Adrenal gland (tissue), 5 donors: ENCODE data around the gene PDE4C.

Source experiments
- CTCF ChIP-seq, 6 experiments: fragments of 450-650 bp in 4 of 6; fragments of 200-600 bp in 2 of 6; sonication (generic) in 1 of 6; IDR thresholded peaks; 1 replicate in 5 of 6; 2 replicates in 1 of 6; pipeline versions ENCODE4 v1.5.1 to v1.8.0; 2016 to 2021; ENCODE audit warnings: antibody characterized with exemption in 6 of 6, mild to moderate bottlenecking in 2 of 6, moderate library complexity in 1 of 6
- POLR2A ChIP-seq, 2 donors: fragments of 450-650 bp; IDR thresholded peaks; one replicate each; pipeline ENCODE4 v1.6.1; 2017; ENCODE audit warnings: antibody characterized with exemption in 2 of 2, mild to moderate bottlenecking in 2 of 2, moderate library complexity in 1 of 2
- donor health status: DM: no; HTN: no; CAD: no.

- TF ChIP-seq CTCF (IDR thresholded peaks at IDR 0.05) (no peak), POLR2A (IDR thresholded peaks at IDR 0.05) (no peak)
Observed at GRCh38 chr19:18205200-18205892, 20.9 kb downstream of the PDE4C start.
